Transverse colon (tissue), 4 donors: ENCODE results near the gene ENTPD8. TPM values are rescaled to one million over a fixed set of nuclear protein-coding genes. Genes with fewer than 3 reads are reported as not detected.
"Not testable (repeated sequence)": the region's sequence is repeated elsewhere in the genome, so short reads cannot be mapped to it uniquely, and the experiment has no call there.

Experiments used
- DNase-seq: peaks from one replicate; pipeline ENCODE4 v3.0.0-alpha.2; 2019
- H3K27ac ChIP-seq, 4 donors: fragments of 200-600 bp; sonication (generic); 2 replicates each; pipeline ENCODE4 v1.5.1; 2016 to 2018; ENCODE audit warnings: inconsistent platforms in 4 of 4
- H3K27me3 ChIP-seq: fragments of 200-600 bp; sonication (generic); 2 replicates; pipeline ENCODE4 v1.5.1; 2017; ENCODE audit warnings: inconsistent platforms
- H3K36me3 ChIP-seq, 4 donors: fragments of 200-600 bp; sonication (generic); 2 replicates each; pipeline ENCODE4 v1.5.1; 2017 to 2019; ENCODE audit warnings: inconsistent platforms in 4 of 4
- H3K4me1 ChIP-seq, 4 donors: fragments of 200-600 bp; sonication (generic); 2 replicates each; pipeline ENCODE4 v1.5.1; 2017 to 2020; ENCODE audit warnings: inconsistent platforms in 4 of 4
- H3K4me3 ChIP-seq, 4 donors: fragments of 200-600 bp; sonication (generic); 1 replicate in 1 of 4; 2 replicates in 3 of 4; pipeline versions ENCODE4 v1.5.1 to v1.6.1; 2017 to 2019; ENCODE audit warnings: inconsistent platforms in 4 of 4
- H3K9me3 ChIP-seq, 2 donors: fragments of 200-600 bp; sonication (generic); 2 replicates each; pipeline ENCODE4 v1.5.1; 2017 to 2019; ENCODE audit warnings: inconsistent platforms in 2 of 2
- EP300 ChIP-seq: sonication (generic); formaldehyde crosslinking; IDR thresholded peaks from one replicate; pipeline ENCODE4 v1.6.1; 2017; ENCODE audit warnings: antibody characterized with exemption, low read depth
- POLR2A ChIP-seq: fragments of 450-650 bp; IDR thresholded peaks from one replicate; pipeline ENCODE4 v1.6.1; 2016; ENCODE audit warnings: antibody characterized with exemption, mild to moderate bottlenecking, moderate library complexity
- POLR2AphosphoS5 ChIP-seq, 3 donors: sonication (generic); formaldehyde crosslinking; IDR thresholded peaks; one replicate each; pipeline ENCODE4 v1.6.1; 2016; ENCODE audit warnings: antibody characterized with exemption in 3 of 3
- WGBS, 2 donors: methylation state at CpG; one replicate each; pipeline ENCODE4 v1.1.5; 2018; ENCODE audit warnings: low coverage in 1 of 2; 5-methylcytosine and 5-hydroxymethylcytosine counted together
- in situ Hi-C, 4 donors: fragments of 200-750 bp; cut with MboI; loops; one replicate each; pipeline versions ENCODE4 v1.15.0 to v1.15.1; 2017; ENCODE audit warnings: low sequenced_read_pairs in 3 of 4, low pct_ligation_motif_present in 1 of 4, low pct_unique_long_range_greater_than_20kb in 1 of 4
- intact Hi-C: fragments of 100-400 bp; cut with DNase I; formaldehyde crosslinking; loops from one replicate; pipeline ENCODE4 v1.15.1; 2023; ENCODE audit warnings: low total_unique reads
- total RNA-seq, 4 donors: library from RNA; depleted of rRNA; stranded (reverse); fragments of >200 nt; gene quantifications; one replicate each; pipeline ENCODE4 v1.1.0, GENCODE V29; 2016
- TF ChIP-seq, protein P1 (sequence below), 5 experiments: fragments of 200-600 bp in 3 of 5; fragments of 450-650 bp in 2 of 5; sonication (generic) in 3 of 5; IDR thresholded peaks; 1 replicate in 2 of 5; 2 replicates in 3 of 5; pipeline ENCODE4 v1.5.1; 2016 to 2017; ENCODE audit warnings: antibody characterized with exemption in 5 of 5, inconsistent platforms in 3 of 5, mild to moderate bottlenecking in 2 of 5, moderate library complexity in 1 of 5

ENTPD8 gene
- total RNA-seq, 4 donors from 2014 or later, result 20.7 to 109 (median 63.8) TPM

GRCh38 chr9:137411645-137412380, 29.3 kb downstream of the ENTPD8 start:
- WGBS, 2 donors, result 48 to 60% methylated on average over 2 to 29 of the region's 30 CpGs

DNA sequence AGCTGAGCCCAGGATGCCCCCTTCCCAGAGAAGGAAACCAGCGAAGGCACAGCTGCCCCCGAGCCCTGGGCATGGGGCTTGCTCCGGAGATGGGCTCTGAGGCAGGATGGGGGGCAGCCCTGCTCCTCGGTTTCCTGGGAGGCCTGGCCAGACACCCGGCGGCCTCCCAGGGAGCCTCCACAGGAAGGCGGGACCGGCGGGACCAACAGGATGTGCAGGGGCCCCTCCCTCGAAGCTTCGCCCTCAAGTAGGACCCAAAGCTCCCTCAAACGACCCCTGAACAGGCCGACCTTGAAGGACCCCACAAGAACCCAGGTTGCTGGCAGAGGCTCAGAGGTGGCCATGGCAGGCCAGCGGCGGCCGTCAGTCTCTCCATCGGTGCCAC, 29.9 kb downstream of the ENTPD8 start:
- Histone ChIP-seq H3K4me3 (no peak overlapping the region), H3K9me3 (no peaks in the 10 kb centered on the region), H3K27ac (peak overlapping the region; percentile 1 to 30 (median 16)), H3K4me1 (peaks cover 26 to 59% (median 43%) of the 10 kb centered on the region in 4 donors), H3K27me3 (no peaks in the 10 kb centered on the region), H3K36me3 (no peaks in the 10 kb centered on the region)
- no peak for DNase-seq
- intact Hi-C loops, result no loop called here
- WGBS, 2 donors, result 67% methylated on average over 17 of the region's 17 CpGs; no CpG with 5 or more reads in 1 of the 2 donors
- no peak for TF ChIP-seq POLR2AphosphoS5 (IDR thresholded peaks at IDR 0.05)
- TF ChIP-seq POLR2A, result no peak
- no peak for TF ChIP-seq EP300
- TF ChIP-seq, protein P1, sequence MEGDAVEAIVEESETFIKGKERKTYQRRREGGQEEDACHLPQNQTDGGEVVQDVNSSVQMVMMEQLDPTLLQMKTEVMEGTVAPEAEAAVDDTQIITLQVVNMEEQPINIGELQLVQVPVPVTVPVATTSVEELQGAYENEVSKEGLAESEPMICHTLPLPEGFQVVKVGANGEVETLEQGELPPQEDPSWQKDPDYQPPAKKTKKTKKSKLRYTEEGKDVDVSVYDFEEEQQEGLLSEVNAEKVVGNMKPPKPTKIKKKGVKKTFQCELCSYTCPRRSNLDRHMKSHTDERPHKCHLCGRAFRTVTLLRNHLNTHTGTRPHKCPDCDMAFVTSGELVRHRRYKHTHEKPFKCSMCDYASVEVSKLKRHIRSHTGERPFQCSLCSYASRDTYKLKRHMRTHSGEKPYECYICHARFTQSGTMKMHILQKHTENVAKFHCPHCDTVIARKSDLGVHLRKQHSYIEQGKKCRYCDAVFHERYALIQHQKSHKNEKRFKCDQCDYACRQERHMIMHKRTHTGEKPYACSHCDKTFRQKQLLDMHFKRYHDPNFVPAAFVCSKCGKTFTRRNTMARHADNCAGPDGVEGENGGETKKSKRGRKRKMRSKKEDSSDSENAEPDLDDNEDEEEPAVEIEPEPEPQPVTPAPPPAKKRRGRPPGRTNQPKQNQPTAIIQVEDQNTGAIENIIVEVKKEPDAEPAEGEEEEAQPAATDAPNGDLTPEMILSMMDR (IDR thresholded peaks at IDR 0.05), result no peak
- in situ Hi-C loops, result loop anchor here in 2 of 4 donors (25.0 kb wide), 1 partner anchor 124 kb away; the partner anchor contains the start of gene TOR4A (in 2 of the 2)

More at GRCh38 chr9:137411645-137412380, 29.3 kb downstream of the ENTPD8 start:
- Histone ChIP-seq H3K36me3 (no peaks in the 10 kb centered on the region), H3K4me3 (no peak overlapping the region), H3K27me3 (no peaks in the 10 kb centered on the region), H3K9me3 (no peaks in the 10 kb centered on the region), H3K4me1 (peaks cover 20 to 54% (median 37%) of the 10 kb centered on the region in 4 donors), H3K27ac (peak overlapping the region; percentile 52 to 75 (median 71))
- peak in 1 of 3 donors; percentile 14 for TF ChIP-seq POLR2AphosphoS5 (IDR thresholded peaks at IDR 0.05)
- no peak for TF ChIP-seq POLR2A
- TF ChIP-seq, protein P1 (IDR thresholded peaks at IDR 0.05), result no peak
- in situ Hi-C loops, result loop anchor here in 2 of 4 donors (25.0 kb wide), 1 partner anchor 125 kb away; the partner anchor contains the start of gene TOR4A (in 2 of the 2)
- intact Hi-C loops, result no loop called here
- DNase-seq, result peak; percentile 73

DNA sequence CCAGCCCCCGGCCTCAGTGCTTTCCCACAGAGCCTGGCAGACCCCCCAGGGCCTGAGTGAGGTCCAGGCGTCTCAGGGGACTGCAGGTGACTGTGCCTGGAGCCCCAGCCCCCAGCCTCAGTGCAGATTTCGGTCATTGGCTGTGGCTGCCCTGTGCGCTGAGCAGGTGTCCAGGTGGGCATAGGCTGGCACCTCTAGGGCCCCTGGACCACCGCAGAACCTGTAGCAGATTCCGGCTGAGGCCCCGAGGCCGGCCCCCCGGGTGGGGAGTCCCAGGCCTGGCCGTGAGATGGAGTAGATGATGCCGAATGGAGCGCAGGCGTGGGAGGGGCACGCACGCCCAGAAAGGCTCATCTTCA, 30.3 kb downstream of the ENTPD8 start:
- intact Hi-C loops, result no loop called here
- H3K27ac ChIP-seq, result peak overlapping the region in 3 of 4 donors; percentile 1 to 30 (median 29)
- DNase-seq, result no peak
- H3K4me3 ChIP-seq, result no peak overlapping the region
- H3K36me3 ChIP-seq, result no peaks in the 10 kb centered on the region
- H3K4me1 ChIP-seq, result peaks cover 27 to 62% (median 45%) of the 10 kb centered on the region in 4 donors
- WGBS, 2 donors, result 78% methylated on average over 10 of the region's 15 CpGs; no CpG with 5 or more reads in 1 of the 2 donors
- H3K27me3 ChIP-seq, result no peaks in the 10 kb centered on the region
- in situ Hi-C loops, result loop anchor here in 2 of 4 donors (25.0 kb wide), 1 partner anchor 124 kb away; the partner anchor contains the start of gene TOR4A (in 2 of the 2)
- no peaks in the 10 kb centered on the region for H3K9me3 ChIP-seq
- TF ChIP-seq POLR2AphosphoS5 (IDR thresholded peaks at IDR 0.05) (no peak), EP300 (no peak), POLR2A (no peak)
- TF ChIP-seq, protein P1 (IDR thresholded peaks at IDR 0.05), result no peak

GRCh38 chr9:137410236-137410890, 30.8 kb downstream of the ENTPD8 start:
- H3K9me3 ChIP-seq, intact Hi-C loops, DNase-seq, H3K4me3 ChIP-seq, H3K36me3 ChIP-seq, H3K27me3 ChIP-seq: not testable (repeated sequence)
- in situ Hi-C loops, result loop anchor here in 2 of 4 donors (25.0 kb wide), 1 partner anchor 123 kb away; the partner anchor contains the start of gene TOR4A (in 2 of the 2)
- peak overlapping the region in 1 of 4 donors; percentile 1 for H3K27ac ChIP-seq
- H3K4me1 ChIP-seq, result peaks cover 27 to 67% (median 47%) of the 10 kb centered on the region in 4 donors
- 83 to 94% methylated on average over 3 to 18 of the region's 18 CpGs for WGBS, 2 donors
